UCSD-AML1 (cell line): Measurements from ENCODE around the gene RNU7-1.

Experiments
- DNase-seq: peaks from one replicate; lab custom pipeline; 2025; ENCODE audit not compliant: unreplicated experiment; lab: John Stamatoyannopoulos, UW

RNU7-1 gene

DNA sequence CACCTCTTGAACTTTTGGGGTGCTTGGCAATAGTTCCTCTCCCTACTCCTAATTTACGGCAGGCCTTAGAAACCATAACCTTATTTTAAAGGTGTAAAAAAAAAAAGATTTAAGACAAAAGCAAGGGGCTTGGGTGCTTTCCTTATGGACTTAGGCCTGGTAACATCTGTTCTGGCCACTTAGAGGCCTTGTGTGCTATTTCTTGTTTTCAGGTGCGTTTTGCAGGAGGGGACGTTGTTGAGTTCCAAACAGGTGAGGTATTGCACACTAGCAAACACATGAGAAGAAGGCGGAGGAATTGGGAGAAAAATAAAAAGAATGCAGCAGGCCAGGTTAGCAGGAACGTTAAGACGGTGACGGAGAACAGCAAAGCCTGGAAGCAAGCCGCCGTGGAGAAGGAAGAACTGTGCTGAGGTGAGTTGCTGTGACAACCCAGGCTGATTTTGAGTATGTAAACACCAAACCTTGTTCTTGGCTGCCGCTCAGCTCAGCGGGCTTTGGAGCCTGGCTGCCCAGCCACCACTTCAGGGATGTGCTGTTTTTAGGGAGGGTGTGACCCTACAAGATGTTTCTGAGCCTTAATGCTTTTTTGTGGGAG lies 44.4 kb downstream of the RNU7-1 start:
- no peak for DNase-seq
